ENCODE measurements around the gene ZBTB7C. TPM values are rescaled to one million over a fixed set of nuclear protein-coding genes. Genes with fewer than 3 reads are reported as not detected.

ZBTB7C gene
- total RNA-seq, 2 donors from 2014 or later, result 0.04 to 0.40 TPM

DNA sequence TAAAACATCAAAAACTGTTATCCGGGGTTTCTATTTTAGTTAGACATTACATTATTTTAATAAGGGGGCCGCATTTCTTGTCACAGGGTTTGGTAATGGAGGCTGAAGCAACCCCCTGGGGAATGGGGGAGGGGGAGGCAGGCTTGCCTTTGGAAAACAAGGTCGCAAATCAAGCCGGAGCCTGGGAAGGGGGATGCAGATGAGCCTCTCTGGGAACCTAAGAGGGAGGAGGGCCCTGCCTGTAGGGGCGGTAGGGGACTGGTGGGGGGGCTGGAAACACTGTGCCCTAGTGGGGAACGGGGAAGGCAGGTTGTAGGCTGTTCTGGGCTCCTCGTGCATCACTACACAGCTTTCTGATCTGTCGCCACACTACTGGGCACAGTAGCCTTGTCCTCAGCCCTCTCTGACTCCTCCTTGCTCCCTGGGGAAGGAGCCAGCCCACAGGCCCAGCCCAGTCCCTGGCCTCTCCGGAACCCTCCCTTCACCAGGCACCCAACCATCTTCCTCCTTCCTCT lies 308.5 kb downstream of the ZBTB7C start:
- no peaks in the 10 kb centered on the region for H3K36me3 Mint-ChIP-seq (ENCODE audit: low read depth)
- no peaks in the 10 kb centered on the region for H3K4me1 Mint-ChIP-seq
- no peak overlapping the region for H3K27ac Mint-ChIP-seq
- ATAC-seq (replicated peaks), result no peak
- no peaks in the 10 kb centered on the region for H3K9me3 Mint-ChIP-seq
- peaks cover 27% of the 10 kb centered on the region for H3K27me3 Mint-ChIP-seq
- H3K4me3 Mint-ChIP-seq, result no peak overlapping the region

DNA sequence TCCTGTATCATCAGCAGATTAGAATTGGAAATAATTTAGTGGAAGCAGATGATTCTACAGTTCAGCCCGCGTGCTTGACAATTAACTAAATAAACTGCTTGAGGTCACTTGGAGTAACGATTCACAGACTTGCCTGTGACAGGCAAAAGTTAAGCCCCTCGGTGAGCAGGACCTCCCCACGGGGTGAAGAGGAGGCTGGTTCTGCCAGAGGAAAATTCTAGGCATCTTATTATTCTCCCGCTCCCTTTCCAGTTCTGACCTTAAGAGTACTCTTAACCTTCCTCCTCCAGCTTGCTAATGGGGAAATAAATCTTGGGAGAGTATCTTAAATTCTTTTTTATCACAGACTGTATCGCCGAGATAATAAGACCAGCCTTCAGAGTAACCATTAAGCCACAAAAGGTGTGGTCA lies 309.0 kb downstream of the ZBTB7C start:
- Mint-ChIP-seq H3K36me3 (ENCODE audit: low read depth) (no peaks in the 10 kb centered on the region), H3K4me1 (no peaks in the 10 kb centered on the region), H3K9me3 (no peaks in the 10 kb centered on the region), H3K4me3 (no peak overlapping the region), H3K27ac (no peak overlapping the region), H3K27me3 (peaks cover 25% of the 10 kb centered on the region)
- ATAC-seq (replicated peaks), result no peak

DNA sequence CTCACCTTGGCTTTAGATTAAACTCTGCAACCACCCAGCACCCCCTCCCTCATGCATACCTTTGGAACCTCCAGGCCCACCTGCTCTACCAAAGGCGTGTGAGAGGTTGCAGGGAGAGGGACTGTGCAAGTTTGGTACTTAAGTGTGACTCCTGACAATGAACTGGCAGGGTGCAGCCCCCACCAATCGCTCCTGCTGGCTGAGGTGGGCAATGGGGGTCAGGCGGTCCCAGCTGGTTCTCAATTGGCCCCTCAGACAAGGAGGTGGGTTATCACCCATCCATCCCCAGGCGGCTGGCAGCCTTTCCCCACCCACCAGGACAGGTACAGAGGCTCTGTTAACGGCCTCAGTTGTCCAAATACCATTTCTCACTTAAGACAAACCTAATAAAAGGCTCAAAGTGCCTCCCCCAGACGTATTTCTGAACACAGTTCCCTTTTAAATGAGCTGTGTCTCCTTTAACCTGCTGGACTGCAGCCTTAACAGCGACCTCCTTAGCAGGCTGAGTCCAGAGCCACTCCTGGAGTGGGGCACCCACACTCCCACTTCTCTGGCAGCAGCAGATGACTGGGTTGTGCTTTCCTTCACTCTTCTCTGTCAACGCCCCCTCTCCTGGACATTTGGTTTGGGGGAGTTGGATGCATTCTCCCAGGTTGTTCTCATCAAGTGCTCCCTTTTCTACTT lies 309.6 kb downstream of the ZBTB7C start:
- H3K27me3 Mint-ChIP-seq, result peaks cover 25% of the 10 kb centered on the region
- no peak overlapping the region for H3K27ac Mint-ChIP-seq
- no peaks in the 10 kb centered on the region for H3K4me1 Mint-ChIP-seq
- no peak overlapping the region for H3K4me3 Mint-ChIP-seq
- H3K36me3 Mint-ChIP-seq (ENCODE audit: low read depth), result no peaks in the 10 kb centered on the region
- no peaks in the 10 kb centered on the region for H3K9me3 Mint-ChIP-seq
- no peak for ATAC-seq (replicated peaks)

DNA sequence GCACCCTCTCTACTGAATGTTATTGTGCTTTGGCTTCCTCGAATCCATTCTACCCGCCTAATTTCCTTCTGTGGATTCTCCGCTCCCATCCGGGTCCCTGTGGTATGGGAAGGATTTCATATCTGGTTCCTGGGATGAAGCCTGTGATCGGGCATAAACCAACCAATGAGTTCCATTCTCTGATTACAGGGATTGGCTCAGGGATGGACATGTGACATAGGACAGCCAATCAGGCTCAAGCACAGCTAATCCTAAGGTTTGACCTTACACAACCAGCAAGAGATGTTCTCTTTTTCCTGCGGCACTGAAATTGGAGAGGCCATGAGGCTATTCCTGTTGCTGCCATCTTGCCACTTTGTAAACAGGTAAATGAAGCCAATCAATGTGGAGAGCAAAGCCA lies 310.6 kb downstream of the ZBTB7C start:
- H3K4me1 Mint-ChIP-seq, result no peaks in the 10 kb centered on the region
- ATAC-seq (replicated peaks), result no peak
- peaks cover 20% of the 10 kb centered on the region for H3K27me3 Mint-ChIP-seq
- no peak overlapping the region for H3K4me3 Mint-ChIP-seq
- no peaks in the 10 kb centered on the region for H3K9me3 Mint-ChIP-seq
- H3K36me3 Mint-ChIP-seq (ENCODE audit: low read depth), result no peaks in the 10 kb centered on the region
- H3K27ac Mint-ChIP-seq, result no peak overlapping the region

DNA sequence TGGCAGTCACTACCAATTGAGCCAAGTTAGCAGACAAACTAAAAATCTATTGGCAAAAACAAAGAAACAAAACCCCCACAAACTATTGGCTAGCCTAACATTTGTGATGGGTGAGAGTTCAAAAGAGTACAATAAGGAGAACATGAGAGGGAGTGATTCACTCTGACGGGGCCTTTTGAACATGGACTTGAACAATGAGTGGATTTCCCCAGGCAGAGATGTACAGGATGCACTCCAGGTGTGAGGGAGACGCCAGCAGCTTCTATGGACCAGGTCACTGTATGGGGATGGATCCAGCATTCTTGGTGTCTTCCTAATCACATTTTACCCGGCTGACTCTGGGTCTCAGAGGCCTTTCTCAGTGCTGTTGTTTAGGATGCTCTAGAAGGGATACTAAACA lies 311.2 kb downstream of the ZBTB7C start:
- H3K27me3 Mint-ChIP-seq, result peaks cover 23% of the 10 kb centered on the region
- no peak overlapping the region for H3K4me3 Mint-ChIP-seq
- H3K36me3 Mint-ChIP-seq (ENCODE audit: low read depth), result no peaks in the 10 kb centered on the region
- ATAC-seq (replicated peaks), result no peak
- no peaks in the 10 kb centered on the region for H3K4me1 Mint-ChIP-seq
- H3K27ac Mint-ChIP-seq, result no peak overlapping the region
- no peaks in the 10 kb centered on the region for H3K9me3 Mint-ChIP-seq

DNA sequence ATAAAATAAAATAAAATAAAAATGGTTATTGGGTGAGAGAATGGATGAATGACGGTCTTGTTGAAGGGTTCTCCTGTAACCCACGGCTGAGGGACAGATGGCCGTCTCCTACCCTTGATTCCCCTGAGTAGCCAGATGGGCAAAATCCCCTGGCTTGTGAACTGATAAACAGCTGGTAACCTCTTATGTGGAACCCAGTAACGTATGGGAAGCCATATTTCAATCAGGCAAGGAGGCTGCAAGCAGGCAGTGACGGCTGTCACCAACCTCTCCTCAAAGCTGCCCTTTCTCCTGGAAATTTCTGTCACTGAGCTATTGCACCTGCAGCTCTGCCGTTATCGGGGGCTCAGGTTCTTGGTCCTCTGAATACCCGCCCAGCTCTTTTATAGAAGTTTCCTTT lies 313.5 kb downstream of the ZBTB7C start:
- Mint-ChIP-seq H3K27me3 (peaks cover 14% of the 10 kb centered on the region), H3K4me3 (no peak overlapping the region), H3K36me3 (ENCODE audit: low read depth) (no peaks in the 10 kb centered on the region), H3K9me3 (no peaks in the 10 kb centered on the region), H3K27ac (no peak overlapping the region), H3K4me1 (no peaks in the 10 kb centered on the region)
- no peak for ATAC-seq (replicated peaks)

DNA sequence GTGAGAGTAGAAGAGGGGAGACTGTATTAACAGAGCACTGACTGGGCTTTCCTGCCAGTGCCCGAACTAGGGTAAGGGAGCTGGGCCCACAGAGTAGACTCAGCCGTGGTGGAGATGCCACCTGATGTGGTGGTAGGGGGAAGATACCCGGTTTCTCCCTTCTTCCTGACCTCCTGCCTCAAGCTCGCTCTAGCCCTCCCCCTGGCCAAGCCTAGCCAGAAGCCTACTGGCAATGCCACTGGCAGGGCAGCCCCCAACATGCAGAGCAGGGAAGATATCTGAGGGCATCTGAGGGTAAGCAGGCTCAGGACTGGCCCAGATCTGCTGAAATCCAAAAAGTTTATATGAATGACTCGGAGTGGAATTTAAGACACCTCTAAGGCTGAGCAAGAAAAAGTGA lies 316.1 kb downstream of the ZBTB7C start:
- H3K27ac Mint-ChIP-seq, result no peak overlapping the region
- H3K27me3 Mint-ChIP-seq, result peaks cover 10% of the 10 kb centered on the region
- no peak for ATAC-seq (replicated peaks)
- H3K4me1 Mint-ChIP-seq, result no peaks in the 10 kb centered on the region
- no peaks in the 10 kb centered on the region for H3K36me3 Mint-ChIP-seq (ENCODE audit: low read depth)
- no peak overlapping the region for H3K4me3 Mint-ChIP-seq
- H3K9me3 Mint-ChIP-seq, result no peaks in the 10 kb centered on the region

DNA sequence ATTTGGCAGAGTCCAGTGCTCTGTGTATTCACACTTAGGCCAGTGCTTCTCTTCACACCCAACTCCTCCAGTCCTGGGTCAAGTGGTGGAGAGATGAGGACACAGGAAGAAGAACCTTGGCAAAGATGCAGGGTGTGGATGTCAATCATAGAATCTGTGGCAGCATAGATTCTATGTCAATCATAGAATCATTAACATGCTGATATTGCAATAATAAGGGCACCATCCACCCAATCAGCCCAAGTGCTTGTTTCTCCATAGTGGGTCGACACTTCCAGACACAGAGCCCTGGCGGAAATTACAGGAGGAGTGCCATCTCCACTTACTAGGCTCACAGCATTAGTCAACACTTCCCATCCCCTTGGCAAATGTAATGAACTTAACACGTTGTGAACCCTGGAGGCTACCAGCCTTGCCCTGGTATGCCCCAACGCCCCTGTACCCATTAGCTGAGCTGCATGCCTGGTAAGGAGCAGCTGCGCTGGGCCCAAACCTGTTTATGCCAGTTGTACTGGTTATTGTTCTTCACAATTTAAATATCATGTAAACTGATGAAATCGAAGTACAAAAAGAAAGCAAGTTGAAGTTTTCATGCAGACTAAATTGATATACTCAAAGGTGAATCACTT lies 317.2 kb downstream of the ZBTB7C start:
- Mint-ChIP-seq H3K27me3 (peaks cover 4% of the 10 kb centered on the region), H3K4me3 (no peak overlapping the region), H3K9me3 (no peaks in the 10 kb centered on the region), H3K27ac (no peak overlapping the region), H3K4me1 (no peaks in the 10 kb centered on the region), H3K36me3 (ENCODE audit: low read depth) (no peaks in the 10 kb centered on the region)
- no peak for ATAC-seq (replicated peaks)

DNA sequence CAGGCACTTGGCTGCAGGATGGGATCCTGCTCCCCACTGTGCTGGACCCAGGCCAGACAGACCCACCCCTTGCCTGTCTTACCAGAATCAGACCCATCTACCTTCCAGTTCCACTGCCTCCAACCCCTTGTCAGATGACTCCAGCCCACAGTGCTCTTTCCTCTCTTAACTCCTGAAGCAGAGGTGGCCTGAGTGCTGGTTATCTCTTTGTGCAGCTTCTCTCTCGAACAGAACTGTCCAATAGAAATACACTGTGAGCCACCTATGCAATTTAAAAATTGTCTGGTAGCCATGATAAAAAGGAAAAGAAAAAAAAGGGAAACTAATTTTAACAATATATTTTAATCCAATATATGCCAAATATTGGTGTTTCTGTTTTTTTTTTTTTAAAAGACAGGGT lies 318.5 kb downstream of the ZBTB7C start:
- H3K9me3 Mint-ChIP-seq, result no peaks in the 10 kb centered on the region
- no peak overlapping the region for H3K4me3 Mint-ChIP-seq
- no peaks in the 10 kb centered on the region for H3K36me3 Mint-ChIP-seq (ENCODE audit: low read depth)
- ATAC-seq (replicated peaks), result no peak
- peaks cover 10% of the 10 kb centered on the region for H3K27me3 Mint-ChIP-seq
- no peaks in the 10 kb centered on the region for H3K4me1 Mint-ChIP-seq
- no peak overlapping the region for H3K27ac Mint-ChIP-seq

DNA sequence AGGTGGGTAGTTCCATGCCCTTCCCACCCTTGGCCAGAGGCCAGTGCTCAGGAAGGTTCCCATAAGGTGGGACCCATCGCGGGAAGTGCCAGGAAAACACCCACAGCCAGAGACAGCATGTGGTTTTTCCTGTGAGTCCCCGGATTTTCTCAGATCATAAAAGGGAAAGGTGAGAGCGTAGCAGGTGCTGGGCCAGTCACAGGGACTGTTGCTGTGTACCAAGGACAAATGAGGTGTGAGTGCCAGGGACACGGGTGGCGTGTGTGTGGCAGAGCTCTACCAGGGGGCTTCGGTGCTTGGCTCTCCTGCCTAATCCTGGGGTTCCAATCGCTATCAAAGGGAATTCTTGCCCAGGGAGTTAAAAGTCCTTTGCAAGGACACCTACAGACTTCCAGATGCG lies 319.2 kb downstream of the ZBTB7C start:
- Mint-ChIP-seq H3K9me3 (no peaks in the 10 kb centered on the region), H3K4me3 (no peak overlapping the region), H3K4me1 (no peaks in the 10 kb centered on the region), H3K27ac (no peak overlapping the region), H3K36me3 (ENCODE audit: low read depth) (no peaks in the 10 kb centered on the region), H3K27me3 (peaks cover 10% of the 10 kb centered on the region)
- no peak for ATAC-seq (replicated peaks)

DNA sequence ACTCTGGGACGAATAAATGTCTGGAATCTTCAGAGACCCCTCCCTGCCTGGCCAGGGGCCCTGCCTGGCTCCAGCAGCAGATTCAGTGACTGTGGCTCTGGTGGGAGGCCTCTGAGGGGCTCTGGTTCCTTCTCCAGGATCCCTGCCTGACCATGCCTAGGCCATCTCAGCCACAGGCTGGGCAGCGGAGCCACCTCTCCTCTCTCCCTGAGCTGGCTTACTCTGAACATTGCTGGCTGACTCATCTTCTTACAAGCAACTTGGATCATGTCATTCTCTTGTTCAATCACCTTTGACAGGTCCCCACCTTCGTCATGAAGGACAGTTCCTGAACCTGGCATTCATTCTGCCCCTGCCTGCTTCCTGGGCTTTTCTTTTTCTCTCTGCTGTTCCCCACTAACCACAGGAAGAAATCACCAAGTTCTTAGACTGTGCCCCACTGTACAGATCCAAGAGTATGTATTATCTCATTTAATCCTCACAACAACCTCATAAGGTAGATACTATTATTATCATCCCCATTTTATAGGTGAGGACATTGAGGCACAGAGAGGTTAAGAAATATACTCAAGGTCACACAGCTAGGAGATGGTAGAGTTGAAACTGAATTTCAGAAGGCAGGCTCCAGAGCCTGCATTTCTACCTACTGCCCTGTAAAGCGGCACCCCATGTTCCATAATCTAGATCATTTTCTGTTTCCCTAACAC lies 323.2 kb downstream of the ZBTB7C start:
- Mint-ChIP-seq H3K36me3 (ENCODE audit: low read depth) (no peaks in the 10 kb centered on the region), H3K4me1 (no peaks in the 10 kb centered on the region), H3K27me3 (peaks cover 8% of the 10 kb centered on the region), H3K4me3 (no peak overlapping the region), H3K27ac (no peak overlapping the region), H3K9me3 (no peaks in the 10 kb centered on the region)
- ATAC-seq (replicated peaks), result no peak

DNA sequence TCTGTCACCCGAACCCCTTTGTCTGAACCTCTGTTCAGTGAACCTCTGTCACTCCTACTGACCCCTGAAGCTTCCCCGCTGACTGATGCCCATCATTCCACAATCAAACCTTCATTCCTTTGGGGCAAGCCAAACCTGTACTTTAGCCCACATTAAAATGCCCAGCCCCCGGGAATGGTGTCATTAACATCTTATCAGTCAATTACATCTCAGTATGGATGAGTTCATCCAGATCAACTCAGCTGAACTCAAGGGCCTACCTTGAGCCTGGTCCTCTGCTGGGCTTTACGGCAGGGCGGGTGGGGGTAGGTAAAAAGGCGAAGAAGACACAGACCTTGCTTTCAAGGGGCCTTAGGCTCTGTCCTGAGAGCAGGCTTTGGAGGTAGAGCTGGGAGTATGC lies 324.3 kb downstream of the ZBTB7C start:
- Mint-ChIP-seq H3K27me3 (peaks cover 8% of the 10 kb centered on the region), H3K4me3 (no peak overlapping the region), H3K36me3 (ENCODE audit: low read depth) (no peaks in the 10 kb centered on the region), H3K4me1 (no peaks in the 10 kb centered on the region), H3K9me3 (no peaks in the 10 kb centered on the region), H3K27ac (no peak overlapping the region)
- ATAC-seq (replicated peaks), result no peak

DNA sequence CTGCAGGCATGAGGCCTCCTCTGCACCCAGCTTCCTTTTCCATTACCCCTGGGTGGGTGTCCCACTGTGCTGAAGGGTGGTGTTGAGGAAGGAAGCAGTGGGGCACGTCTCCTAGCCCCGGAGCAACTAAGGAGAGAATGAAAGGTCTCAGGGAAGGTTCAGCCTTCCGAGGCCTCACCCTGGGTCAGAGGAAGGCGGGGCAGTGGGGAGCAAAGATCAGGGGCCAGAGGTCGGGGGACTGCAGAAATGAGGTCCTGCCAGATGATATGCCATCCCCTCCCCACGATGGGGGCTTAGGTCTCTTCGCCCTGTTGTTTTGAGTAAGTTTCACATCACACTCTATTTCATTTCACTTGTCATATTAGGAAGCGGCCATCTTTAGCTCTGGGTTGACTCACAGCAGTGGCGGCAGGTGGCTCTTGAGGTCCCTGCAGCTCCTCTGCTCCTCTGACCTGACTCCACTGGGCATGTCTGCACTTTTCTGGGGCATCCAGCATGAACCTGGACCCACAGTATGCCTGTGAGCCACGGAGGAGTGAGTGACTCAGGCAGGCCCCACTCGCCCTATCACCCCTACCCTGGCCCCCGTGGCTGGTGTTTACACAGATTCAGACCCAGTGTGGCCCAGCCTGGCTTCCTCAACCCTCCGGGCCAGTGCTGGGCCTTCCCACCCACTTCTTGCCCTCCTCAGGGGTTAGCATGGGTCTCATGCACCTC lies 325.0 kb downstream of the ZBTB7C start:
- Mint-ChIP-seq H3K4me3 (no peak overlapping the region), H3K27me3 (peaks cover 8% of the 10 kb centered on the region), H3K9me3 (no peaks in the 10 kb centered on the region), H3K27ac (no peak overlapping the region), H3K36me3 (ENCODE audit: low read depth) (no peaks in the 10 kb centered on the region), H3K4me1 (no peaks in the 10 kb centered on the region)
- no peak for ATAC-seq (replicated peaks)

DNA sequence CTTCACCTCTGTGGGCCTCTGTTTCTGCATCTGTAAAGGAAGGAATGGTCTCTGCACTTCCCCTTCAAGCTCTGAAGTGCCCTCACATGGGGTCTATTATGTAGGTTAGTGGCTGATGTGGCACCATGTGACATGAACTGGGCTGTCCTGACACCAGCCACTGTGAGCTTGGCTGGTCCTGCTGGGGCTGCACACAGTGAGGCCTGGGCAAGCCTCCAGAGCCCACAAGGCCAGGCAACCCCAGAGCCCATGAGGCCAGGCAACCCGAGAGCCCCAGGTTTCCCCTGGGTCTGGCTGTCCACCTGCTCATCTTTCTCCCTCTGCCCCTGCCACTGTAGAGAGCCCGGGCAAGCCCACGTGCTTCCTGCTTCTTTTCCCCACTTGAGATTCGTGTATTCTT lies 328.6 kb downstream of the ZBTB7C start:
- H3K4me3 Mint-ChIP-seq, result no peak overlapping the region
- no peaks in the 10 kb centered on the region for H3K4me1 Mint-ChIP-seq
- no peak overlapping the region for H3K27ac Mint-ChIP-seq
- peaks cover 3% of the 10 kb centered on the region for H3K27me3 Mint-ChIP-seq
- H3K36me3 Mint-ChIP-seq (ENCODE audit: low read depth), result no peaks in the 10 kb centered on the region
- H3K9me3 Mint-ChIP-seq, result no peaks in the 10 kb centered on the region
- no peak for ATAC-seq (replicated peaks)
